K562 (cell line): ENCODE results near the gene RAVER2. TPM values are rescaled to one million over a fixed set of nuclear protein-coding genes. Genes with fewer than 3 reads are reported as not detected.

Experiments
- ATAC-seq: fragments of 200-7000 bp; cut with Tn5 transposase; 3 replicates; pipeline ENCODE4 v1.9.1; 2020; ENCODE audit warnings: moderate library complexity
- BruUV-seq: library from RNA; stranded (reverse); fragments of 400-500 nt; replicated peaks from 2 replicates; lab custom pipeline; 2021; lab: Mats Ljungman, UMichigan
- CTCF ChIA-PET: fragments of 300-600 bp; formaldehyde crosslinking; extraction: SDS; loops from one replicate; lab custom pipeline; 2021; ENCODE audit warnings: low intra/inter-chr PET ratio; lab: Yijun Ruan, JAX
- POLR2A ChIA-PET: fragments of 300-600, 350-650 bp; sonication (Branson Sonifier 250); formaldehyde crosslinking; extraction: SDS; loops from one replicate; lab custom pipeline; 2021; ENCODE audit warnings: antibody characterized with exemption, inconsistent platforms; lab: Yijun Ruan, JAX
- DNase-seq, 4 experiments: peaks; one replicate each; pipeline versions ENCODE4 v3.0.0 to v3.0.0-alpha.2; 2011 to 2018; ENCODE audit warnings: low spot score in 3 of 4, mixed read lengths in 3 of 4; ENCODE audit errors: extremely low read depth in 1 of 4
- FAIRE-seq: peaks from 2 replicates; lab custom pipeline; 2011; peaks lifted over from hg19 to GRCh38; lab: Jason Lieb, UNC
- H2AFZ ChIP-seq: 2 replicates; pipeline ENCODE4 v1.6.0; 2011; ENCODE audit warnings: low read depth, low read length, control low read depth, inconsistent platforms
- H3K27ac ChIP-seq: fragments of 200-600 bp; 3 replicates; pipeline ENCODE4 v1.8.0; 2011; ENCODE audit warnings: low read depth, mild to moderate bottlenecking, control low read depth, inconsistent platforms, low read length, moderate library complexity, mixed read lengths; ENCODE audit errors: extremely low read depth
- H3K27me3 ChIP-seq, 2 experiments: fragments of 300-600 bp in 1 of 2; 2 replicates in 1 of 2; 3 replicates in 1 of 2; pipeline versions ENCODE4 v1.6.0 to v1.8.0; 2011; ENCODE audit warnings: inconsistent platforms in 2 of 2, low read length in 2 of 2, mild to moderate bottlenecking in 1 of 2, mixed read lengths in 1 of 2, moderate library complexity in 1 of 2; ENCODE audit not compliant: control insufficient read depth in 2 of 2, insufficient read depth in 2 of 2
- H3K36me3 ChIP-seq: fragments of 300-600 bp; 3 replicates; pipeline ENCODE4 v1.8.0; 2011; ENCODE audit warnings: mild to moderate bottlenecking, low read length, inconsistent platforms; ENCODE audit not compliant: control insufficient read depth, insufficient read depth
- H3K4me1 ChIP-seq, 2 experiments: fragments of 200-600 bp in 1 of 2; replicated peaks in 1 of 2; 2 replicates in 1 of 2; 3 replicates in 1 of 2; pipeline versions ENCODE4 v1.5.1 to v1.8.0; 2011; ENCODE audit warnings: inconsistent platforms in 2 of 2, low read length in 2 of 2, mild to moderate bottlenecking in 1 of 2, mixed read lengths in 1 of 2, moderate library complexity in 1 of 2; ENCODE audit not compliant: control insufficient read depth in 2 of 2, insufficient read depth in 2 of 2
- H3K4me2 ChIP-seq: 2 replicates; pipeline ENCODE4 v1.6.1; 2011; ENCODE audit warnings: low read length, control low read depth, inconsistent platforms, mixed read lengths; ENCODE audit not compliant: insufficient read depth
- H3K4me3 ChIP-seq: fragments of 200-600 bp; sonication (generic), shearing (Covaris generic); 2 replicates; pipeline ENCODE4 v1.5.1; 2016; ENCODE audit warnings: control low read depth, inconsistent platforms
- H3K79me2 ChIP-seq: fragments of 200-600 bp; 3 replicates; pipeline ENCODE4 v1.8.0; 2011; ENCODE audit warnings: low read length, inconsistent platforms; ENCODE audit not compliant: control insufficient read depth, insufficient read depth
- H3K9ac ChIP-seq, 2 experiments: 2 replicates each; pipeline versions ENCODE4 v1.6.0 to v1.6.1; 2011; ENCODE audit warnings: low read depth in 2 of 2, low read length in 2 of 2, control low read depth in 1 of 2, inconsistent platforms in 1 of 2, mild to moderate bottlenecking in 1 of 2, mixed read lengths in 1 of 2; ENCODE audit not compliant: insufficient read depth in 1 of 2
- H3K9me1 ChIP-seq: one replicate; pipeline ENCODE4 v1.6.0; 2011; ENCODE audit warnings: inconsistent platforms, mild to moderate bottlenecking, low read length, moderate library complexity; ENCODE audit not compliant: control insufficient read depth, insufficient read depth
- H3K9me3 ChIP-seq: replicated peaks from 2 replicates; pipeline ENCODE4 v1.5.1; 2011; ENCODE audit warnings: low read depth, low read length, inconsistent platforms; ENCODE audit not compliant: control insufficient read depth, insufficient read depth
- H4K20me1 ChIP-seq: replicated peaks from 2 replicates; pipeline ENCODE4 v1.6.1; 2011; ENCODE audit warnings: low read length, inconsistent platforms, mixed read lengths; ENCODE audit not compliant: control insufficient read depth, insufficient read depth
- ATF1 ChIP-seq, 2 experiments: fragments of 450-650 bp in 1 of 2; IDR thresholded peaks; 2 replicates each; pipeline ENCODE4 v1.6.1; 2016; ENCODE audit warnings: missing compliant biosample characterization in 1 of 2, missing genetic modification characterization in 1 of 2
- GTF3C2 ChIP-seq: IDR thresholded peaks from 3 replicates; pipeline ENCODE4 v1.6.1; 2011; ENCODE audit warnings: borderline replicate concordance, mild to moderate bottlenecking, moderate library complexity; ENCODE audit not compliant: insufficient read length; ENCODE audit errors: extremely low read depth
- KAT2B ChIP-seq: IDR thresholded peaks from one replicate; pipeline ENCODE4 v1.6.1; 2012; ENCODE audit warnings: low read depth, mild to moderate bottlenecking, control low read depth, inconsistent platforms, low read length, moderate library complexity
- NFIX ChIP-seq: fragments of 250-450 bp; sonication (Bioruptor Pico); IDR thresholded peaks from 2 replicates; pipeline ENCODE4 v1.4.0; 2020; ENCODE audit warnings: low read depth, mild to moderate bottlenecking, moderate library complexity
- THRA ChIP-seq: fragments of 450-650 bp; IDR thresholded peaks from 2 replicates; pipeline ENCODE4 v1.6.1; 2017; ENCODE audit warnings: mild to moderate bottlenecking, moderate library complexity
- ZNF134 ChIP-seq: fragments of 250-450 bp; sonication (Bioruptor Pico); conservative IDR thresholded peaks from 2 replicates; pipeline ENCODE4 v1.4.0; 2020
- WGBS: fragments of 100-300 bp; shearing (Covaris generic); methylation state at CpG from one replicate; pipeline ENCODE4 v1.1.6; 2016; ENCODE audit warnings: low coverage, mixed read lengths; ENCODE audit not compliant: insufficient coverage; ENCODE audit errors: missing lambda C conversion rate; 5-methylcytosine and 5-hydroxymethylcytosine counted together
- in situ Hi-C: fragments of 300-500 bp; cut with MboI; formaldehyde crosslinking; loops from 4 replicates; pipeline ENCODE4 v1.15.0; 2018; ENCODE audit warnings: inconsistent platforms, mixed read lengths
- intact Hi-C: fragments of 100-400 bp; cut with micrococcal nuclease; formaldehyde crosslinking; loops from 2 replicates; pipeline ENCODE4 v1.14.2; 2022
- polyA plus RNA-seq, 8 experiments: library from polyadenylated mRNA; depleted of rRNA in 4 of 8; stranded (reverse) in 5 of 8; unstranded in 3 of 8; fragments of >200 nt; fragmentation: Nextera tagmentation in 2 of 8; fragmentation: Illumina TruSeq in 1 of 8; extraction: Ambion mirVana in 2 of 8; extraction: Trizol in 1 of 8; gene quantifications; 2 replicates each; pipeline versions ENCODE4 v1.2.1 to v1.2.3, GENCODE V29; 2011 to 2014; ENCODE audit warnings: inconsistent platforms in 1 of 8, missing spikeins in 1 of 8
- total RNA-seq, 7 experiments: library from RNA; depleted of rRNA in 6 of 7; stranded (reverse); fragments of >200 nt in 6 of 7; fragmentation: Illumina TruSeq in 2 of 7; extraction: Trizol in 2 of 7; gene quantifications; 2 replicates each; pipeline versions ENCODE4 v1.2.1 to v1.2.3, GENCODE V29; 2011 to 2021; ENCODE audit warnings: low replicate concordance in 1 of 7
- TF ChIP-seq, protein P1 (sequence below), 3 experiments: IDR thresholded peaks in 2 of 3; conservative IDR thresholded peaks in 1 of 3; 2 replicates each; pipeline ENCODE4 v1.5.1; 2011 to 2012; ENCODE audit warnings: low read length in 3 of 3, mild to moderate bottlenecking in 3 of 3, control low read depth in 2 of 3, improper control_type of control experiment in 1 of 3, inconsistent platforms in 1 of 3, low read depth in 1 of 3, mixed read lengths in 1 of 3, moderate library complexity in 1 of 3; ENCODE audit not compliant: insufficient read depth in 2 of 3
- TF ChIP-seq, protein P2 (sequence below): sonication (generic); formaldehyde crosslinking; IDR thresholded peaks from 2 replicates; pipeline ENCODE4 v1.8.1; 2022; ENCODE audit warnings: missing genetic modification reagents

Gene RAVER2
- total and polyA plus RNA-seq, 9 of the 15 experiments (the other 6 are each of a cell fraction or from before 2014, with no cell fraction given): 1.8 to 6.1 (median 4.4) TPM

- H3K4me2 ChIP-seq: peak overlapping the region; percentile 73
- H3K79me2 ChIP-seq: no peaks in the 10 kb centered on the region
- CTCF ChIA-PET: no interaction called here
- in situ Hi-C loops: loop anchor here (10.0 kb wide), 1 partner anchor 79 kb away; no protein-coding TSS in a partner anchor
- FAIRE-seq (peak; percentile 74), DNase-seq (no peak), ATAC-seq (peak; percentile 71)
- H3K27ac ChIP-seq: no peak overlapping the region
- peaks cover 5 to 7% of the 10 kb centered on the region in 2 experiments; a peak in 1 of 5 replicates for H3K27me3 ChIP-seq
- H3K9me3 ChIP-seq: no peaks in the 10 kb centered on the region
- peaks cover 0 to 15% of the 10 kb centered on the region in 2 experiments; a peak in 2 of 5 replicates for H3K4me1 ChIP-seq
- intact Hi-C loops: loop anchor here (5.0 to 10.0 kb wide), 3 partner anchors 56 to 299 kb away; partner anchors contain the start of gene JAK1
- 15% methylated on average over 8 of the region's 8 CpGs for WGBS
- H2AFZ ChIP-seq: peak overlapping the region; percentile 79; the same call in 1 of the 2 replicates
- H3K9me1 ChIP-seq: no peaks in the 10 kb centered on the region
- H3K4me3 ChIP-seq: peak overlapping the region; percentile 55
- TF ChIP-seq ATF1 (CRISPR knock-in tag; IDR thresholded peaks at IDR 0.05): no peak
- no peak for TF ChIP-seq ATF1 (tag; IDR thresholded peaks at IDR 0.05)
- TF ChIP-seq GTF3C2: no peak
- TF ChIP-seq KAT2B: no peak
- TF ChIP-seq NFIX (CRISPR knock-in tag): no peak
- TF ChIP-seq, protein P1, sequence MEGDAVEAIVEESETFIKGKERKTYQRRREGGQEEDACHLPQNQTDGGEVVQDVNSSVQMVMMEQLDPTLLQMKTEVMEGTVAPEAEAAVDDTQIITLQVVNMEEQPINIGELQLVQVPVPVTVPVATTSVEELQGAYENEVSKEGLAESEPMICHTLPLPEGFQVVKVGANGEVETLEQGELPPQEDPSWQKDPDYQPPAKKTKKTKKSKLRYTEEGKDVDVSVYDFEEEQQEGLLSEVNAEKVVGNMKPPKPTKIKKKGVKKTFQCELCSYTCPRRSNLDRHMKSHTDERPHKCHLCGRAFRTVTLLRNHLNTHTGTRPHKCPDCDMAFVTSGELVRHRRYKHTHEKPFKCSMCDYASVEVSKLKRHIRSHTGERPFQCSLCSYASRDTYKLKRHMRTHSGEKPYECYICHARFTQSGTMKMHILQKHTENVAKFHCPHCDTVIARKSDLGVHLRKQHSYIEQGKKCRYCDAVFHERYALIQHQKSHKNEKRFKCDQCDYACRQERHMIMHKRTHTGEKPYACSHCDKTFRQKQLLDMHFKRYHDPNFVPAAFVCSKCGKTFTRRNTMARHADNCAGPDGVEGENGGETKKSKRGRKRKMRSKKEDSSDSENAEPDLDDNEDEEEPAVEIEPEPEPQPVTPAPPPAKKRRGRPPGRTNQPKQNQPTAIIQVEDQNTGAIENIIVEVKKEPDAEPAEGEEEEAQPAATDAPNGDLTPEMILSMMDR (IDR thresholded peaks at IDR 0.05 in 2 of 3, conservative IDR thresholded peaks at IDR 0.05 in 1 of 3; ENCODE audit: insufficient read depth in 2 of 3, low read depth in 1 of 3, low read length in 3 of 3): no peak
- TF ChIP-seq, protein P2, sequence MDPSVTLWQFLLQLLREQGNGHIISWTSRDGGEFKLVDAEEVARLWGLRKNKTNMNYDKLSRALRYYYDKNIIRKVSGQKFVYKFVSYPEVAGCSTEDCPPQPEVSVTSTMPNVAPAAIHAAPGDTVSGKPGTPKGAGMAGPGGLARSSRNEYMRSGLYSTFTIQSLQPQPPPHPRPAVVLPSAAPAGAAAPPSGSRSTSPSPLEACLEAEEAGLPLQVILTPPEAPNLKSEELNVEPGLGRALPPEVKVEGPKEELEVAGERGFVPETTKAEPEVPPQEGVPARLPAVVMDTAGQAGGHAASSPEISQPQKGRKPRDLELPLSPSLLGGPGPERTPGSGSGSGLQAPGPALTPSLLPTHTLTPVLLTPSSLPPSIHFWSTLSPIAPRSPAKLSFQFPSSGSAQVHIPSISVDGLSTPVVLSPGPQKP (CRISPR knock-in tag): no peak
- no peak for TF ChIP-seq ZNF134
- TF ChIP-seq THRA: no peak
- H3K36me3 ChIP-seq: no peaks in the 10 kb centered on the region
- BruUV-seq: TSS peak; percentile 39
- no peaks in the 10 kb centered on the region for H4K20me1 ChIP-seq
- POLR2A ChIA-PET: interaction anchor here (0.6 to 1.7 kb wide), 7 partner anchors 8 to 327 kb away, joined by 3 to 12 read pairs (median 4); no protein-coding TSS in a partner anchor
- peak overlapping the region in 1 of 2 experiments; percentile 91; a peak in 1 of 4 replicates for H3K9ac ChIP-seq
These were observed 1.4 kb downstream of the RAVER2 start for GRCh38 chr1:64745986-64746940.
